H9 (cell line): ENCODE data around the gene CD180. TPM values are rescaled to one million over a fixed set of nuclear protein-coding genes. Genes with fewer than 3 reads are reported as not detected.

Source experiments
- DNase-seq: peaks from one replicate; pipeline ENCODE4 v3.0.0-alpha.2; 2017
- H2AFZ ChIP-seq: one replicate; pipeline ENCODE4 v1.6.1; 2013; ENCODE audit warnings: mild to moderate bottlenecking, low read length, control low read depth, moderate library complexity
- H2AK5ac ChIP-seq: 2 replicates; pipeline ENCODE4 v1.6.1; 2013; ENCODE audit warnings: low read length, control low read depth, mixed read lengths; ENCODE audit not compliant: insufficient read length
- H2BK120ac ChIP-seq: one replicate; pipeline ENCODE4 v1.6.1; 2013; ENCODE audit warnings: low read depth, mild to moderate bottlenecking, low read length, control low read depth, inconsistent platforms; ENCODE audit not compliant: poor library complexity, severe bottlenecking
- H2BK12ac ChIP-seq: 2 replicates; pipeline ENCODE4 v1.6.1; 2013; ENCODE audit warnings: low read length, control low read depth, mixed read lengths, low read depth; ENCODE audit not compliant: insufficient read length
- H2BK15ac ChIP-seq: 2 replicates; pipeline ENCODE4 v1.6.1; 2013; ENCODE audit warnings: low read depth, low read length, control low read depth
- H2BK20ac ChIP-seq: one replicate; pipeline ENCODE4 v1.6.1; 2013; ENCODE audit warnings: low read depth, mild to moderate bottlenecking, low read length, control low read depth, inconsistent platforms; ENCODE audit not compliant: poor library complexity, severe bottlenecking
- H2BK5ac ChIP-seq: 2 replicates; pipeline ENCODE4 v1.6.1; 2013; ENCODE audit warnings: low read length, control low read depth, mixed read lengths; ENCODE audit not compliant: insufficient read length
- H3K14ac ChIP-seq: 2 replicates; pipeline ENCODE4 v1.6.1; 2013; ENCODE audit warnings: low read length, control low read depth; ENCODE audit not compliant: insufficient read depth
- H3K18ac ChIP-seq: 2 replicates; pipeline ENCODE4 v1.6.1; 2013; ENCODE audit warnings: low read depth, mild to moderate bottlenecking, mixed read lengths, low read length, control low read depth; ENCODE audit not compliant: insufficient read length
- H3K23ac ChIP-seq: 2 replicates; pipeline ENCODE4 v1.6.1; 2013; ENCODE audit warnings: low read length, control low read depth, mixed read lengths, low read depth; ENCODE audit not compliant: insufficient read length
- H3K23me2 ChIP-seq: 2 replicates; pipeline ENCODE4 v1.6.1; 2013; ENCODE audit warnings: low read depth, mild to moderate bottlenecking, mixed read lengths, low read length, control low read depth; ENCODE audit not compliant: insufficient read length, poor library complexity, severe bottlenecking
- H3K27ac ChIP-seq: 2 replicates; pipeline ENCODE4 v1.5.1; 2013; ENCODE audit warnings: low read length, control low read depth, mixed read lengths, low read depth; ENCODE audit not compliant: insufficient read length
- H3K27me3 ChIP-seq: 2 replicates; pipeline ENCODE4 v1.6.1; 2013; ENCODE audit warnings: low read length, control low read depth, inconsistent platforms; ENCODE audit not compliant: insufficient read depth
- H3K4ac ChIP-seq: 2 replicates; pipeline ENCODE4 v1.6.1; 2013; ENCODE audit warnings: low read depth, mild to moderate bottlenecking, control low read depth, inconsistent platforms, low read length, moderate library complexity
- H3K4me1 ChIP-seq: 2 replicates; pipeline ENCODE4 v1.6.1; 2013; ENCODE audit warnings: low read length, control low read depth, inconsistent platforms; ENCODE audit not compliant: insufficient read depth
- H3K4me2 ChIP-seq: 2 replicates; pipeline ENCODE4 v1.6.1; 2013; ENCODE audit warnings: low read length, control low read depth, mixed read lengths; ENCODE audit not compliant: insufficient read length, insufficient read depth
- H3K56ac ChIP-seq: 2 replicates; pipeline ENCODE4 v1.6.1; 2013; ENCODE audit warnings: low read depth, mild to moderate bottlenecking, mixed read lengths, low read length, control low read depth; ENCODE audit not compliant: insufficient read length
- H3K79me1 ChIP-seq: 2 replicates; pipeline ENCODE4 v1.6.1; 2013; ENCODE audit warnings: low read depth, mild to moderate bottlenecking, moderate library complexity, low read length, control low read depth, inconsistent platforms; ENCODE audit not compliant: insufficient read depth, poor library complexity, severe bottlenecking
- H3K79me2 ChIP-seq: 2 replicates; pipeline ENCODE4 v1.6.1; 2013; ENCODE audit warnings: low read length, control low read depth, inconsistent platforms; ENCODE audit not compliant: insufficient read depth
- H3K9ac ChIP-seq: 2 replicates; pipeline ENCODE4 v1.6.1; 2013; ENCODE audit warnings: low read length, control low read depth, mixed read lengths; ENCODE audit not compliant: insufficient read length; ENCODE audit errors: extremely low read depth
- H3K9me3 ChIP-seq: one replicate; pipeline ENCODE4 v1.6.1; 2013; ENCODE audit warnings: low read depth, low read length, inconsistent platforms; ENCODE audit not compliant: control insufficient read depth
- H3T11ph ChIP-seq: one replicate; pipeline ENCODE4 v1.6.1; 2013; ENCODE audit warnings: mild to moderate bottlenecking, low read length, control low read depth, inconsistent platforms
- H4K20me1 ChIP-seq: one replicate; pipeline ENCODE4 v1.6.1; 2013; ENCODE audit not compliant: control insufficient read depth, insufficient read length, insufficient read depth
- H4K5ac ChIP-seq: 2 replicates; pipeline ENCODE4 v1.6.1; 2013; ENCODE audit warnings: low read depth, mild to moderate bottlenecking, mixed read lengths, low read length, control low read depth; ENCODE audit not compliant: insufficient read length
- H4K8ac ChIP-seq: replicated peaks from 2 replicates; pipeline ENCODE4 v1.6.1; 2013; ENCODE audit warnings: low read length, control low read depth, mixed read lengths, low read depth; ENCODE audit not compliant: insufficient read length
- H4K91ac ChIP-seq: 2 replicates; pipeline ENCODE4 v1.6.1; 2013; ENCODE audit warnings: low read depth, mild to moderate bottlenecking, moderate library complexity, mixed read lengths, low read length, control low read depth; ENCODE audit not compliant: insufficient read length
- H3K27ac Mint-ChIP-seq, 3 experiments: 2 replicates in 2 of 3; 3 replicates in 1 of 3; pipeline ENCODE4 v1.8.0; 2020 to 2021; ENCODE audit warnings: mixed read lengths in 3 of 3, mild to moderate bottlenecking in 1 of 3, moderate library complexity in 1 of 3
- H3K27me3 Mint-ChIP-seq: 2 replicates; pipeline ENCODE4 v1.8.0; 2021; ENCODE audit warnings: low read depth, mild to moderate bottlenecking, moderate library complexity, mixed read lengths
- H3K36me3 Mint-ChIP-seq, 3 experiments: 2 replicates in 2 of 3; 3 replicates in 1 of 3; pipeline ENCODE4 v1.8.0; 2020 to 2021; ENCODE audit warnings: low read depth in 3 of 3, mixed read lengths in 3 of 3; ENCODE audit not compliant: insufficient read depth in 1 of 3
- H3K4me1 Mint-ChIP-seq, 2 experiments: 2 replicates each; pipeline ENCODE4 v1.8.0; 2020; ENCODE audit warnings: mixed read lengths in 2 of 2
- H3K4me3 Mint-ChIP-seq, 2 experiments: 2 replicates in 1 of 2; 3 replicates in 1 of 2; pipeline ENCODE4 v1.8.0; 2020 to 2021; ENCODE audit warnings: mild to moderate bottlenecking in 2 of 2, mixed read lengths in 2 of 2, moderate library complexity in 1 of 2
- H3K9me3 Mint-ChIP-seq, 2 experiments: 2 replicates in 1 of 2; 3 replicates in 1 of 2; pipeline ENCODE4 v1.8.0; 2020; ENCODE audit warnings: mild to moderate bottlenecking in 2 of 2, mixed read lengths in 2 of 2, moderate library complexity in 1 of 2
- WGBS: extraction: QIAGEN DNeasy Blood & Tissue Kit; methylation state at CpG from one replicate; pipeline ENCODE4 v1.1.7; 2013; ENCODE audit warnings: missing lambda C conversion rate, low lambda C conversion rate, mixed read lengths; ENCODE audit not compliant: insufficient read length; ENCODE audit errors: extremely low coverage; 5-methylcytosine and 5-hydroxymethylcytosine counted together
- total RNA-seq: library from RNA; stranded (reverse); gene quantifications from 2 replicates; pipeline ENCODE4 v1.2.1, GENCODE V29; 2021
- TF ChIP-seq, protein P1 (sequence below): fragments of 200-600 bp; sonication (generic); conservative IDR thresholded peaks from 3 replicates; pipeline ENCODE4 v1.8.0; 2021; ENCODE audit warnings: antibody characterized with exemption, mild to moderate bottlenecking

The CD180 gene
- total RNA-seq, 1 experiment from 2014 or later = not detected

DNA sequence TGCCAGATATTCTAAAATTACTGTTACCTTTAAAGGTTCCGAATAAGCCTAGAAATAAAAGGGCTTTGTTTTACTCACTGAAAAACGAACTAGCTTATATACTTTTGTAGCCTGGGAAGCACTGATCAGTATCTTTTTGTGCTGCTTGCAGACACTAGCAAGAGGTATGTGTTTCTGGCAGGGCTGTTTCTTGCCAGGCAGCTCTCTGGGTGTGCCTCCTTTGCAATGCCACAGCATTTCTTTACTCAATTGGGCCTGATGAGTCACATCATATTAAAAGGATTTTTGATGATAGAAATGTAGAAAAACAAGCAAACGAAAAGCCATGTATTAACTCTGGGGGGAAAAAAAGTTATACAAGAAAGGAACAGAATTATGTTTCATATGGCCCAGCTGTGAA lies 35.6 kb downstream of the CD180 start:
- WGBS = no CpG with 5 or more reads among the region's 3 CpGs
- TF ChIP-seq, protein P1, sequence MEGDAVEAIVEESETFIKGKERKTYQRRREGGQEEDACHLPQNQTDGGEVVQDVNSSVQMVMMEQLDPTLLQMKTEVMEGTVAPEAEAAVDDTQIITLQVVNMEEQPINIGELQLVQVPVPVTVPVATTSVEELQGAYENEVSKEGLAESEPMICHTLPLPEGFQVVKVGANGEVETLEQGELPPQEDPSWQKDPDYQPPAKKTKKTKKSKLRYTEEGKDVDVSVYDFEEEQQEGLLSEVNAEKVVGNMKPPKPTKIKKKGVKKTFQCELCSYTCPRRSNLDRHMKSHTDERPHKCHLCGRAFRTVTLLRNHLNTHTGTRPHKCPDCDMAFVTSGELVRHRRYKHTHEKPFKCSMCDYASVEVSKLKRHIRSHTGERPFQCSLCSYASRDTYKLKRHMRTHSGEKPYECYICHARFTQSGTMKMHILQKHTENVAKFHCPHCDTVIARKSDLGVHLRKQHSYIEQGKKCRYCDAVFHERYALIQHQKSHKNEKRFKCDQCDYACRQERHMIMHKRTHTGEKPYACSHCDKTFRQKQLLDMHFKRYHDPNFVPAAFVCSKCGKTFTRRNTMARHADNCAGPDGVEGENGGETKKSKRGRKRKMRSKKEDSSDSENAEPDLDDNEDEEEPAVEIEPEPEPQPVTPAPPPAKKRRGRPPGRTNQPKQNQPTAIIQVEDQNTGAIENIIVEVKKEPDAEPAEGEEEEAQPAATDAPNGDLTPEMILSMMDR = no peak

More for the DNA sequence above, 35.6 kb downstream of the CD180 start:
- Histone ChIP-seq H3K9ac (no peak overlapping the region), H2BK20ac (no peak overlapping the region), H3K79me1 (no peaks in the 10 kb centered on the region), H3K14ac (no peak overlapping the region), H3K56ac (no peak overlapping the region), H2AFZ (no peak overlapping the region), H3K4me2 (no peak overlapping the region), H3T11ph (no peak overlapping the region), H3K79me2 (no peaks in the 10 kb centered on the region), H2BK120ac (no peak overlapping the region), H2BK15ac (no peak overlapping the region), H4K20me1 (no peaks in the 10 kb centered on the region), H2BK12ac (no peak overlapping the region), H3K27me3 (no peaks in the 10 kb centered on the region), H3K4ac (no peak overlapping the region), H3K9me3 (no peaks in the 10 kb centered on the region), H4K91ac (no peak overlapping the region), H3K23ac (no peak overlapping the region), H4K5ac (no peak overlapping the region), H3K18ac (no peak overlapping the region), H2AK5ac (no peak overlapping the region), H3K4me1 (no peaks in the 10 kb centered on the region), H2BK5ac (no peak overlapping the region), H4K8ac (no peak overlapping the region), H3K27ac (no peak overlapping the region), H3K23me2 (no peaks in the 10 kb centered on the region)
- Mint-ChIP-seq H3K27ac (peak overlapping the region in 1 of 3 experiments; percentile 61; a peak in 1 of 7 replicates), H3K9me3 (no peaks in the 10 kb centered on the region), H3K4me1 (peaks cover 4 to 11% of the 10 kb centered on the region in 2 experiments), H3K36me3 (peaks cover 0 to 4% (median 3%) of the 10 kb centered on the region in 3 experiments; a peak in 4 of 7 replicates), H3K27me3 (no peaks in the 10 kb centered on the region), H3K4me3 (no peak overlapping the region)
- no peak for DNase-seq
